SK-N-MC (cell line): Measurements from ENCODE around the gene STAT5A.

ENCODE experiments used
- DNase-seq: peaks from one replicate; pipeline ENCODE4 v3.0.0-alpha.2; 2011; ENCODE audit warnings: low read depth, low spot score
- H3K27ac ChIP-seq: fragments of 200-600 bp; sonication (generic); 2 replicates; pipeline ENCODE4 v1.5.1; 2016; ENCODE audit warnings: mixed run types
- H3K36me3 ChIP-seq: fragments of 200-600 bp; sonication (generic); 2 replicates; pipeline ENCODE4 v1.6.1; 2017; ENCODE audit warnings: antibody characterized with exemption, low read length, mixed read lengths; ENCODE audit not compliant: insufficient read depth
- H3K4me3 ChIP-seq: fragments of 200-600 bp; sonication (generic); 2 replicates; pipeline ENCODE4 v1.5.1; 2016
- H3K9ac ChIP-seq: fragments of 200-600 bp; sonication (generic); 2 replicates; pipeline ENCODE4 v1.8.0; 2017; ENCODE audit warnings: mixed run types, mixed read lengths; ENCODE audit not compliant: insufficient read length
- H3K9me3 ChIP-seq: fragments of 200-600 bp; sonication (generic); 2 replicates; pipeline ENCODE4 v1.6.1; 2017; ENCODE audit warnings: low read depth, mild to moderate bottlenecking, antibody characterized with exemption, low read length, moderate library complexity, mixed read lengths
- EZH2 ChIP-seq: fragments of 200-600 bp; sonication (generic); IDR thresholded peaks from one replicate; pipeline ENCODE4 v1.6.1; 2017; ENCODE audit warnings: antibody characterized with exemption
- FOXP2 ChIP-seq: optimal IDR thresholded peaks from 2 replicates; pipeline ENCODE3; 2011; ENCODE audit warnings: mild to moderate bottlenecking, moderate library complexity; ENCODE audit not compliant: insufficient read depth; ENCODE audit errors: extremely low read length, control extremely low read depth
- POLR2AphosphoS5 ChIP-seq: IDR thresholded peaks from 2 replicates; pipeline ENCODE4 v1.6.1; 2012; ENCODE audit warnings: mild to moderate bottlenecking, low read depth, low read length, borderline replicate concordance

STAT5A gene

DNA sequence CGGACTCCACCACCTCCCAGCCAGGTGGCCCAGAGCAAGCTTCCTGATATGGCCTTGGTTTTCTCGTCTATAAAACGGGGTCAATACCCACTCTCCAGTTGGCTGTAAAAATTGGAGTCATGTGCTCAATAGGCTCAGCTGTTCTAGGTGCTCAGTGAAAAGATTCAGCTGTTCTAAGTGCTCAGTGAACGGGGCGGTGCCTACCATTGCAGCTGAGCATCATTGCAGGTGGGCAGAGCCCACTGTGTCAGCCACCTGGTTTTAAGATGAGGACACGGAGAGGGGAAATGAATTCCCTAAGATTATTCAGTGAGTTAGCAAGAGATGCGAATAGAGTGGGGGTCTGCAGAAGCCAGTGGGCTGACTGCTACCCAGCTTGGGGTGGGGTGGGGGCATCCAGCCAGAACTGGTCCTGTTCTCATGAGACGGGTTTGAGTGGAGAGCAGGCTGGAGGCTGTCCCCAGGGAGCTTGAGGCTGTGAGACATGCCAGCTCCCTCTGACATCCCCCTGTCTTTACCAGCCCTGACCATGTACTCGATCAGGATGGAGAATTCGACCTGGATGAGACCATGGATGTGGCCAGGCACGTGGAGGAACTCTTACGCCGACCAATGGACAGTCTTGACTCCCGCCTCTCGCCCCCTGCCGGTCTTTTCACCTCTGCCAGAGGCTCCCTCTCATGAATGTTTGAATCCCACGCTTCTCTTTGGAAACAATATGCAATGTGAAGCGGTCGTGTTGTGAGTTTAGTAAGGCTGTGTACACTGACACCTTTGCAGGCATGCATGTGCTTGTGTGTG, 21.9 kb downstream of the STAT5A start:
- H3K27ac ChIP-seq: 0 out of 2 replicates have a peak overlapping the region, but pooled peaks have one; percentile 88
- TF ChIP-seq FOXP2 (no peak), POLR2AphosphoS5 (no peak), EZH2 (no peak)
- no peak for DNase-seq
- no peak overlapping the region for H3K9ac ChIP-seq
- H3K4me3 ChIP-seq: no peak overlapping the region
- H3K9me3 ChIP-seq: no peaks in the 10 kb centered on the region
- peaks cover 5% of the 10 kb centered on the region; the same call in 1 of the 2 replicates for H3K36me3 ChIP-seq

DNA sequence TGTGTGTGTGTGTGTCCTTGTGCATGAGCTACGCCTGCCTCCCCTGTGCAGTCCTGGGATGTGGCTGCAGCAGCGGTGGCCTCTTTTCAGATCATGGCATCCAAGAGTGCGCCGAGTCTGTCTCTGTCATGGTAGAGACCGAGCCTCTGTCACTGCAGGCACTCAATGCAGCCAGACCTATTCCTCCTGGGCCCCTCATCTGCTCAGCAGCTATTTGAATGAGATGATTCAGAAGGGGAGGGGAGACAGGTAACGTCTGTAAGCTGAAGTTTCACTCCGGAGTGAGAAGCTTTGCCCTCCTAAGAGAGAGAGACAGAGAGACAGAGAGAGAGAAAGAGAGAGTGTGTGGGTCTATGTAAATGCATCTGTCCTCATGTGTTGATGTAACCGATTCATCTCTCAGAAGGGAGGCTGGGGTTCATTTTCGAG, 22.5 kb downstream of the STAT5A start:
- Histone ChIP-seq H3K9me3 (no peaks in the 10 kb centered on the region), H3K4me3 (no peak overlapping the region), H3K9ac (peak overlapping the region; percentile 69), H3K27ac (peak overlapping the region; percentile 88), H3K36me3 (peaks cover 9% of the 10 kb centered on the region; the same call in 1 of the 2 replicates)
- DNase-seq: no peak
- TF ChIP-seq FOXP2 (no peak), POLR2AphosphoS5 (no peak), EZH2 (no peak)

DNA sequence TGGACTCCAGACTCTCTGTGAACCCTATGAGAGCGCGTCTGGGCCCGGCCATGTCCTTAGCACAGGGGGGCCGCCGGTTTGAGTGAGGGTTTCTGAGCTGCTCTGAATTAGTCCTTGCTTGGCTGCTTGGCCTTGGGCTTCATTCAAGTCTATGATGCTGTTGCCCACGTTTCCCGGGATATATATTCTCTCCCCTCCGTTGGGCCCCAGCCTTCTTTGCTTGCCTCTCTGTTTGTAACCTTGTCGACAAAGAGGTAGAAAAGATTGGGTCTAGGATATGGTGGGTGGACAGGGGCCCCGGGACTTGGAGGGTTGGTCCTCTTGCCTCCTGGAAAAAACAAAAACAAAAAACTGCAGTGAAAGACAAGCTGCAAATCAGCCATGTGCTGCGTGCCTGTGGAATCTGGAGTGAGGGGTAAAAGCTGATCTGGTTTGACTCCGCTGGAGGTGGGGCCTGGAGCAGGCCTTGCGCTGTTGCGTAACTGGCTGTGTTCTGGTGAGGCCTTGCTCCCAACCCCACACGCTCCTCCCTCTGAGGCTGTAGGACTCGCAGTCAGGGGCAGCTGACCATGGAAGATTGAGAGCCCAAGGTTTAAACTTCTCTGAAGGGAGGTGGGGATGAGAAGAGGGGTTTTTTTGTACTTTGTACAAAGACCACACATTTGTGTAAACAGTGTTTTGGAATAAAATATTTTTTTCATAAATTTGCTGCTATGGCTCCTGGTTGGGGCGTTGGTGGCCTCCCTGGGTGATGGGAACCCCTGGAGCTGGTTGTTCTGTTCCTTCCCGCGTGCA, 23.1 kb downstream of the STAT5A start:
- peak overlapping the region; percentile 88 for H3K27ac ChIP-seq
- peak overlapping the region; percentile 79 for H3K4me3 ChIP-seq
- peak; percentile 68 for TF ChIP-seq POLR2AphosphoS5
- TF ChIP-seq FOXP2: no peak
- peaks cover 9% of the 10 kb centered on the region; the same call in 1 of the 2 replicates for H3K36me3 ChIP-seq
- no peaks in the 10 kb centered on the region for H3K9me3 ChIP-seq
- DNase-seq: no peak
- H3K9ac ChIP-seq: peak overlapping the region; percentile 69

DNA sequence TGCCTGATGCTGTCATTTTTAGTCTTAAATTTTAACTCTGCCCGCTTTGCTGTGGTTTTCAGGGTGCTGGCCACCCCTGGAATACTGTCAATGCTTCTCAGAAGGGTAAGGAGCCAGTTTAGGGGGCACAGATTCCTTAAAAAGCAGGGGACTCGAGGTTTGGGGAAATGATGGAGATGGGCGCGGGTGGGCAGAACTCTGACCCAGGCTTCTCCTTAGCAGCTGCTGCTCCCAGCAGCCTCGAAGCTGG, 23.7 kb downstream of the STAT5A start:
- H3K9ac ChIP-seq: peak overlapping the region; percentile 69
- H3K9me3 ChIP-seq: no peaks in the 10 kb centered on the region
- H3K4me3 ChIP-seq: peak overlapping the region; percentile 79
- TF ChIP-seq EZH2 (no peak), FOXP2 (no peak), POLR2AphosphoS5 (no peak)
- no peak for DNase-seq
- H3K27ac ChIP-seq: peak overlapping the region; percentile 88
- peaks cover 9% of the 10 kb centered on the region; the same call in 1 of the 2 replicates for H3K36me3 ChIP-seq

DNA sequence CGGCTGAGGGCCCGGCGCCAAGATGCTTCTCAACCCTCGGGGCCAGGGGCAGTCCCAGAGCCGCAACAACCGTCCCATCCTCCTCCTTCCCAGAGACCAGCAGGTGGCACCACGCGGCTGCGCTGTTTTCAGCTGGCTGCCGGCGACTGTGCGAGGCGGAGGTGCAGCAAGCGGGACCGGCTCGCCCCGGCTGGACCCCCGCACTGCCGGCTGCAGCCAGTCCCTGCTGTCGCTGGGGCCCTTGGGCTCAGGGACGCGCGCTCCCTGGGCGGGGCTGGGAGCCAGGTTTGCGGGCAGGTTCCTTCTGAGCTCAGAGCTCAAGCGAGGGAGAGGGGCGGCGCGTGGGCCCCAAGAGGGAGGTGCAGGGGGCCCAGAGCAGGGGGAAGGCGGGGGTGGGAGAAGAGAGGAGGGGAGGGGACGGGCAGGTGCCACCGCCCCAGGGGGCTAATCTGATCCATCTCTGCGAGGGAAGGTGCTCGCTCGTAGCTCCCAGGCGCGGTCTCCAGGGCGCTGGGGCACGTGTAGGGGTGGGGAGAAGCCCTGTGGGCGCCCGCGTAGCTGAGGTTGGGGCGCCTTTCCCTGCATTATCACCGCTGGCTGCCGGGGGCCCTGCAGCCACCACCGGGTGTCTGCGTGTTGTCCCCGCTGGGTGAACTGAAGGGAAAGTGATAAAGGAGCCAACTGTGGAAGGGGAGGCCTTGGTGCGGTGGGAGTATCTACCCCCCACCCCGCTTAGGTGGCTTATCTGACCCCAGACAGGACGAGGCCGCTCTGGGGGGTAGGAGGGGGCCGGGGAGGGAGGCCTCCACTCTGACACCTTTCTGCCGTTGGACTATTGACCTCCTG, 24.2 kb downstream of the STAT5A start:
- TF ChIP-seq EZH2: no peak
- peak; percentile 68; the same call in 1 of the 2 replicates for TF ChIP-seq POLR2AphosphoS5
- Histone ChIP-seq H3K9me3 (no peaks in the 10 kb centered on the region), H3K27ac (peak overlapping the region; percentile 70), H3K4me3 (peak overlapping the region; percentile 79), H3K9ac (no peak overlapping the region), H3K36me3 (peaks cover 9% of the 10 kb centered on the region; the same call in 1 of the 2 replicates)
- no peak for DNase-seq

DNA sequence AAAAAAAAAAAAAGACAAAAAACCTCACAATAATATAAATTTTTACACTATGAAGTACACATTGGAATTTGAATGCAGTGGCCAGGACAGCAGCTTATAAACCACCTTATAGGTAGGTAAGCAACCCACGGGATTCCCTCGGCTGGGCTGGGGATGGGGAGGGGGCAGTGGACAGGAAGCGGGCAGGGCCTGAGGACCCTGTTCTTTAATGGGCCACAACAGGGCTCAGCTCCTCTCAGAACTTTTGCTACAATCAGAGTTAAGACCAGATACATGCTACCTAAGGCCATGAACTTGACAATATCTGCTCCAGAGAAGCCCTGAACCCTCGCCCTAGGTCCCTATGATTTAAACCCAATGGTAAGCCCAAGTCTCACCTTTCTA, 25.1 kb downstream of the STAT5A start:
- no peak for TF ChIP-seq EZH2
- TF ChIP-seq POLR2AphosphoS5: no peak
- TF ChIP-seq FOXP2: no peak
- Histone ChIP-seq H3K27ac (peak overlapping the region; percentile 70), H3K4me3 (no peak overlapping the region), H3K9me3 (no peaks in the 10 kb centered on the region), H3K36me3 (peaks cover 9% of the 10 kb centered on the region; the same call in 1 of the 2 replicates), H3K9ac (no peak overlapping the region)
- no peak for DNase-seq

DNA sequence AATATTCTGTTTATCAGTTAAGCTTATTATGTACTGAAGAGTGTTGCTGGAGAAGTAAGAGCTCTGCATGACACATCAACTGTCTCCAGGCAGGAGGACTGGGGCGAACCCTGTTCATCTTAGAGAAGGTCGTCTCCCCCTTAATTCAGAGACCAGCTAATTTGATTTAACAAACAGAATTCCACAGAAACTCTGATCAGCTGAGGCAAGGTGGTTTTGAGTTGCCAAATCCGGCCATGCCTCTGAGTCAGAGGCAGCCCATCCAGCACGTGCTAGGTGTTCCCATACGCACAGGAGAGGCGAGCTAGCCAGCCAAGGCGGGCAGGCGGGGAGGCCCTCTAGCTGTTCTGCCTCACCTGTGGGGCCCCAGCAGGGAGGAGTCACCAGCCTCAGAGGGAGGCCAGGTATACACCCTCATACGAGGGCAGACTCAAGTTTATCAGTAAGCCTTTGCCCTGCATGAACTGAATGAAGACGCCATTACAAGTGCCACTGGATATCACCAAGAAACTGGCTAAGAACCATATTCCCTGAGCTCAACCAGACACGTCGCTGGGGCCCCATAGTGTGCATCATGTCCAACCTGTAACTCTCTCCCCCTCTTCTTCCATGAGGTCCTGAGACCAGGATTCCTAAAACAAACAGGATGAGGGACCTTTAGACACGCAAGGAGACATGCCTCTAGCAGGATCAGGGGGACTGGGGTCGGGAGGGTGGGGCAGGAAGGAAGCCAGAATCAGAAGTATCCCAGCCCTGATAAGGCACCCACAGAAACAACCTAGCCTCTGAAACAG, 25.7 kb downstream of the STAT5A start:
- TF ChIP-seq EZH2 (no peak), POLR2AphosphoS5 (no peak), FOXP2 (no peak)
- Histone ChIP-seq H3K4me3 (no peak overlapping the region), H3K9ac (no peak overlapping the region), H3K9me3 (no peaks in the 10 kb centered on the region), H3K36me3 (peaks cover 9% of the 10 kb centered on the region; the same call in 1 of the 2 replicates), H3K27ac (peak overlapping the region; percentile 70)
- DNase-seq: no peak
